GM12873 (cell line): ENCODE results near the gene FANCC.

Experiments used
- CTCF ChIP-seq: IDR thresholded peaks from 2 replicates; pipeline ENCODE4 v1.5.1; 2012; ENCODE audit warnings: low read depth, mild to moderate bottlenecking, moderate library complexity, low read length, control low read depth; ENCODE audit not compliant: insufficient read depth; ENCODE audit errors: missing control alignments

Gene FANCC

GRCh38 chr9:95058795-95059386 lies 258.6 kb downstream of the FANCC start:
- TF ChIP-seq CTCF: no peak

- TF ChIP-seq CTCF: no peak
These were observed 259.3 kb downstream of the FANCC start for GRCh38 chr9:95058121-95058785.

- TF ChIP-seq CTCF: no peak
These were observed 260.4 kb downstream of the FANCC start for GRCh38 chr9:95057101-95057500.

GRCh38 chr9:95055851-95056551 lies 261.5 kb downstream of the FANCC start:
- TF ChIP-seq CTCF: no peak

GRCh38 chr9:95055334-95055850 lies 262.1 kb downstream of the FANCC start:
- no peak for TF ChIP-seq CTCF

GRCh38 chr9:95053611-95054570 lies 263.6 kb downstream of the FANCC start:
- no peak for TF ChIP-seq CTCF
